Germinal center (tissue), 1 donor: Measurements from ENCODE around the gene SMAD1.

ENCODE experiments used
- DNase-seq: peaks from one replicate; pipeline ENCODE4 v3.0.0; 2012; ENCODE audit warnings: mixed read lengths, low spot score

SMAD1 gene

DNA sequence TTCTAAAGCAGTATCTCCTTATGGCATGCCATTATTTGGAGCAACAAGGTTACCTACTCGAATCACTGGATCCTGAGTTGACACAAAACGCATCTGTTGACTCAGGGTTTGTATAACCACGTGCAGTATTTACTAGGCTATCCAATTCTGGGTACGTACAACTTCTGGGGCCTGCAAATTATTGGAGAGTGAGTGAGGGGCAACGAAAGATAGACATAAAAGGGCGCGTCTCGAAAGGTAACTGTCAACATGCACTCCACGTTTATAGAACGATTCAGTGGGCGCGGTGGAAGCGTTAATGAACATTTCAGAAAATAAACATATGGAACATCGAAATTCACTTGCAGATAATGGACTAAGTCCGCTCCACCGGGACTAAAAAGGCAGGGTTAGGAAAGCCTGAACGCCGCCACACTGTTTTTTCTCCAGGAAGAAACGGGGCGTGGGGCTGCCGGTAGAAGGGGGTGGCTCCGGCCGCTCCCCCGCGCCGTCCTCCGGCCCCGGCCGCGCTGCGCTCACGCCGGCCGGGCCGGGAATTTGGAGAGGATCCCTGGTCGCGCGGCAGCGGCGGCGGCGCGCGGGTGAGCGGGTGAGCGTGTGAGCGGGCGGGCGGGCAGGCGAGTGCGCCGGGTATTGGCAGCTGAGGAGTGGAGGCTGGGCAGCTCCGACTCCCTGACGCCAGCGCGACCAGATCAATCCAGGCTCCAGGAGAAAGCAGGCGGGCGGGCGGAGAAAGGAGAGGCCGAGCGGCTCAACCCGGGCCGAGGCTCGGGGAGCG lies at the start of gene SMAD1:
Gene SMAD1, plus strand, starts transcription at position 690 of the 778 bp plus-strand sequence. CDS start 32,761 bp downstream, outside the sequence.
- peak; percentile 30 for DNase-seq

DNA sequence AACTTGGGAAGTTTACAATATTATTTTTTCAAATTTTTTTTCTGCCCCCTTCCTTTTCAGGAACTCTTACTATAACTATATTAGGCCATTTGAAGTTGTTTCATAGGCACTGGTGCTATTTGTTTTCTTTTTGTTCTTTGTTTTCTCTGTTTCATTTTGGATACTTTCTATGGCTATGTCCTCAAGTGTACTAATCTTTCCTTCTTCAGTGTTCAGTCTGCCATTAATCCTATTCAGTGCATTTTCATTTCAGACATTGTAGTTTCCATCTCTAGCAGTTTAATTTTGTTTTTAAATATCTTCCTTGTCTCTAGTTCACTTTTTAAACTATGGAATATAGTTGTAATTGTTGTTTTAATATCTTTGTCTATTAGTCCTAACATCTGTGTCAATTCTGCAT lies 48.0 kb upstream of the SMAD1 start:
- no peak for DNase-seq

DNA sequence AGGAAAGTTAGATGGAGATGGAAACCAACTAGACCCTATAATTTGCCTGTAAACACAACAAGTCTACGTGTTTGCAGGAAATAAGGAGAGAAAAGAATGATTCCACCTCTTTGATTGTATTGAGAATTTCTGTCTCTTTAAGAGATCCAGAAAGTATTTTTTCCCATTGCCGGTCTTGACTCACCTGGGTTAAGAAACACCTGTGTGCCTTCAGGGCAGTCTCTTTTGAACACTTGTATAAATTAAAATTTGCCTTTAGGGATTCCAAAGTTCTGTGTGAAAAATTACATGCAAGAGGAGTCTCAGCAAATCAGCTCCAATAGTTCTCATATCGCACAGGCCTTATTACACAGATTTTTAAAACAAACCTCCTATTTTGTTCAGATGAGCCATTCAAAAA lies 46.0 kb upstream of the SMAD1 start:
- DNase-seq, result no peak

DNA sequence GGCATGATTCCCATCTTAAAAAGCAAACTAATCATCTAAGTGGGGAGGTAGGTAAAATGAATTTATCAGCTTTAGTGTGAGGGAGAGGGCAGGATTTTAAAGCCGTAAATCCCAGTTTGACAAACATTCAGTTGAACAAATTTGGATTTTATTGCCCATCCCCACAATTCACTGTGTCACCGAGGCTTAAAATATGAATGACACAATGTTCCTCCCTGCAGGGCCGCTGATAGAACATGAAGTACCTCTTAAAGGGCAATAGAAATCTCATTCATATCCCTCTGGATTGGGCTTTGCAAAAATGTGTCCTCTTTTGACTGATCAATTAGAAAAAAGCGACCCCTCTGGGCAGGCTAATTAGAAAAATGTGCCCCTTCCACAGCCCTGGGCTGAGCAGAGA lies 45.5 kb upstream of the SMAD1 start:
- DNase-seq, result no peak

DNA sequence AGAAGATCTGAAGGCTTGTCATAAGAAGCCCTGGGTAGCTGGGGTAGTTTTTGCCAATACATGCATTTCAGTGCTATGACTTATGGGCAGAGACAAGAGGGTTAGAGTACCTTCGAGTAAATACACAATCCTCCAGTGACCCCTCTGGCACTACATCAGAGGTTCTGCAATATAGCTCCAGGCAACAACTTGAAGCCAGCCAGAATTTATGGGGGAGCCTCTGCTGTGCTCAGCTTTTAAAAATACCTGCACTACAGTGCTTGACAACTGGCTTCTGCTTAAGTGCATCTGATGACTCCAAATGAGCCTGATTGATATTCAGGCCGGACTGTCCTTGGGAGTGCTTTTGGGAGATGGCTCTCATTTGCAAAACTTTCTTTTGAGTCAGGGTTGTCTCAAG lies 44.9 kb upstream of the SMAD1 start:
- DNase-seq, result no peak

DNA sequence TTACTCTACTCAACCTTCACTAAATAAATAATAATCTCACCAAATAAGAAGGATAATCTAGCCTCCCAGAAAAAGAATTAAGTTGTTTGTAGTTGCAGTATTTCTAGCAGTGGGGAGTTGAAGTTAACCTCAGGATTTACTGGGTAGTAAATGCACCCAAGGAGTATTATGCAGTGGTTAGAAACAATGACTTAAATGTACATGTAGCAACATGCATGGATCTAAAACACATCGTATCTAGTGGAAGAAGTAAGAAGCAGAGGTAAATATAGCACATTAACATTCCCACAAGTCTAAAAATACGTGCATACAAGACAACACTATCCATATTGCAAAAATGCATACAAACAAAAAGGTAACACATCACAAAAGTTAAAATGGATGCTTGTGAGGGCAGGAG lies 44.2 kb upstream of the SMAD1 start:
- no peak for DNase-seq

DNA sequence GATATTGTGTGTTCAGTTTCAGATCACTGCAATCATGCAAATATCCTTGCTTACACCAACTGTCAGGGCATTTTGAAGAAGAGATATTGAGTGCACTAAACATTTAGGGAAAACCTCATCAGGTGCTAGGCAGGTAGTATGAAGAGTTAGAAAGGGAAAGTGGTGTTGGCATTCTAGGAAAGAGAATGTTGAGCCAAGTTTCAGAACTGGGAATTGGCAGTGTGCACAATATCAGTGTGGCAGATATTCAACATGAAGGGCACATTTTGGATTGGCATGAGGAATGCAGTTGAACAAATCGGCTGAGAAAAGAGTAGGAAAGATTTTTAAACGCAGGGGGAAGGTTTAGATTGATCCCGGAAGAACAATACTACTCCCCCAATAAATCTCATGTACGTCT lies 43.4 kb upstream of the SMAD1 start:
- no peak for DNase-seq

DNA sequence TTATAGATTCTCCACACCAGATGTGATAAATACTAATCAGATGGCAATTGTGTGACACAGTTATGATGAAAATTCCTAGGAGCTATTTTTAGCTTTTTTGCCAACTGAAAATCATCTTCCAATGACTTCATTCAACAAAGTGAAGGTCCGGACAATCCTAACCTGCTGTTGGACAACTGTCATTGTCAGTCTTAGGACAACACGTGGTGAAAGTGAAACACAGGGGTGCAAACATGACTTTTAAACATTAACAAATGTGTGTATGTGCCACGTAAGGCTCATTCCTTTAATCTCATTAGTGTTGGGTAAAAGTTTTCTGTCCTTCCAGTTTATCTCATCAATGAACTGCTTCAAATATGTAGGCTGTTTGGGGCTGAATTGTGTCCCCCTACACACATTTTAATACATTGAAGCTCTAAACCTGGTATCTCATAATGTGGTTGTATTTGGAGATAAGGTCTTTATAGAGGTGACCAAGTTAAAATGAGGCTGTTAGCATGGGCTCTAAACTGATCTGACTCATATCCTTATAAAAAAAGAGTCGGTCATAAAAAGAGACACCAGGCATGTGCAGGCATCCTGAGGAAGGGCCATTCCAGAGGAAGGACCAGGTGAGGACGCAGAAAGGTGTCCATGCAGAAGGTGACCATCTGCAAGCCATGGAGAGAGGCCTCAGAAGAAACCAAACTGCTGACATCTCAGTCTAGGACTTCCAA lies 41.2 kb upstream of the SMAD1 start:
- no peak for DNase-seq

DNA sequence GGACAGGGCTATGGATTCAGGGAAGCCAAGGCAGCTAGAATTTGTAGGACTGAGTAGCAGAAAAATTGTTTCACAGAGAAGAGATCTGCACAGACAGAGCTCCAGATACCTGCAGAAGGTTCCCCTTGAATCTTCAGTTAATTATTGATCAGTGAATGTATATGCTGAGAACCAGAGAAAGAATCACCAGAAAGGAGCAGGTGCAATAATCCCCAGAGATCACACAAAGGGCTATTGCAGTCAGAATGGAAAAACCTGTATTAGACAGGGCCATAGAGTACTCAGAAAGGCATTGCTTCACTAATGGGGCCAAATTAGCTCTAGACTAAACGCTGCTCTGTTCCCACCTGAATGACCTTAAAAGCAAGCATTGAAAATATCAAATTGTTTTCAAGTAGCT lies 35.5 kb upstream of the SMAD1 start:
- no peak for DNase-seq

DNA sequence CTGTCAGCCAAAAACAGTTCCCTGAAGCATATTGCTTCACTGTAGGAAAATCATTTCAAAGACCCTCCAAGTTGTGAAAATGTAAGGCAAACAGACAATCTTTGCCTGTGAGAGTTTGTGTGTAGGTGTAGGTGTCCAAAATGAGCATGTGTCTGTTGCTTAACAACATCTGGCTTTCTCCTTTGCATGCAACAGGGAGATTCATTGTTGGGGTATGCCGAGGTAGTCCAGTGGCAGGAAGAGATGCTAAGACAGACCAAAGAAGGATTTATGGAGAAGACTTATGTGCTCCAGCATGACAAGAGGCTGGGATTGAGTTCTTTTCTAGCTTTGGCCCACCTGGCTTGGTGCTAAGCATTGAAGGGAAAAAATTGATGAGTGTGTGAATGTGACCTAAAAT lies 29.8 kb upstream of the SMAD1 start:
- DNase-seq, result no peak

DNA sequence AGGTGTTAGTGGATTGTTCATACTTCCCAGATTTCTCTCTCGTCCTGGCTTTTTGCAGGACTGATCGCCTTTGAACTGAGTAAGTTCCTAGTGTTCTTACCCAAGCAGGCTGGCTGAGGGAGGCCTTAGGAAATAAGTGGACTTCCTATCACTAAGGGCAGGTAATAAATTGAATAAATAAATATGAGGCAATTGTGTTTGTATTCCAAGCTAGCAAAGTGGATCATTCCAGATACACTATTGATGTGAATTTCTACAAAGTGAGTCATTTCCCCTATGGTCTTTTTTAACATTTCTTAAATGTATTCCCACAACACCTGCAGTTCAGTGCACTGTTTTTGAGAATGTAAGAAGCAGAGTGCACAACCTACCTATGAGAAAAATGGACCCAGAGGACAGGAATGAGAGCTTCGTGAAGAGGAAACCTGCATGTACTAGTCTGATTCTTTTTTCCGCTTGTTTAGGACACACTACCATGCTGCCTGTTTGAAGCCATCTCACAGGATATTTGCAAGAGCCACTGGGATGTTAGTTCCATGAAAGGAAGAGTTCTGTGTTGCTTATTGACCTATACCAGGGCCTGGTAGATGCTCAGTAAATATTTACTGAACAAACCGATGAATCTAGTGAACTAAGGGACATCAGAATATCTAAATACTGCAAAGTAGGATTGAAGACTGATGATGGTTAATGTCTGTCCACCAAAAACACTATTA lies 29.0 kb upstream of the SMAD1 start:
- no peak for DNase-seq

DNA sequence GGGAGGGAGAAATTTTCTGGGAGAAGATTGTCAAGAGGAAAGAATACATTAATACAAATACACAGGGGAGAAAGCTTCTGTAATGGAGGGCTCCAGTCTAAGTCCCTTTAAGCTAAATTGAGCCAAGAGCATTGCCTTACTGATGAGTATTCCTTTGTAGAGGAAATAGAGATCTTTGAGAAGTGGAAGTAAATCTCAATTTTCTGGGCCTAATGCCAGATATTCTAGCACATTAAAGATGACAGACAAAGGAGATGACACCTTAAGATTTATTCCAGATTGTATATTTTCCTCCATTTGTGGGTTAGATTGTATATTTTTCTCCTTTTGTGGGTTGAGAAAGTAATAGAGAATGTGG lies 28.5 kb upstream of the SMAD1 start:
- DNase-seq, result no peak

DNA sequence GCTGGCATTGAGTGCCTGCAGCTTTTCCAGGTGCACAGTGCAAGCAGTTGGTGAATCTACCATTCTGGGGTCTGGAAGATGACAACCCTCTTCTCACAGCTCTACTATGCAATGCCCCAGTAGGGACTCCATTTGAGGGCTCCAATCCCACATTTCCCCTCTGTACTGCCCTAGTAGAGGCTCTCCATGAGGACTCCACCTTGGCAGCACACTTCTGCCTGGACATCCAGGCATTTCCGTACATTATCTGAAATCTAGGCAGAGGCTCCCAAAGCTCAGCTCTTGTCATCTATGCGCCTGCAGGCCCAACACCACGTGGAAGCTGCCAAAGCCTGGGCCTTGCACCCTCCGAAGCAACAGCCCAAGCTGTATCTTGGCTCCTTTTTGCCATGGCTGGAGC lies 8.4 kb upstream of the SMAD1 start:
- DNase-seq, result no peak

DNA sequence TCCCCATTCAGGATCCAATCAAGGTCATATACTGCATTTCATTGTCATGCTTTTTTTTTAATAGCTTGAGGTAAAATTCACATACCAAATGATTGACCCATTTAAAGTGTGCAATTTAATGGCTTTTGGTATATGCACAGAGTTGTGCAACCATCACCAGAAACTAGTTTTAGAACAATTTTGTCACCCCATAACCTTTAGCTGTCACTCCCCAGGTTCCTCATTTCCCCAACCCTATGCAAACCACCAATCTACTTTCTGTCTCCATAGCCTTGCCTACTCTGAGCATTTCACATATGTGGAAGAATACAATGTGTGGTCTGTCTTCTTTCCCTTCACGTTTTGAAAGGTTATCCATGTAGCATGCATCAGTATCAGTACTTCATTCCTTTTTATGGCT lies 1.4 kb upstream of the SMAD1 start:
- no peak for DNase-seq

DNA sequence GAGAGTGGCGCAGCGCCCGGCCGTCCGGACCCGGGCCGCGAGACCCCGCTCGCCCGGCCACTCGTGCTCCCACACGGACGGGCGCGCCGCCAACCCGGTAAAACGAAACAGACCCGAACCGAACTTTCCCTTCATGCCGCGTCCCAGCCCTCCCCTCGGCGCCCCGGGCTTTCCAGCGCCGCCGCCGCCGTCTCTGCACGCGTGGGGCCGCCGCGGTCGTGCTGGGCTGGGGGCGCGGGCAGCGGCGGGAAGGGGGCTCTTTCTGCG lies 222 bp downstream of the SMAD1 start:
- no peak for DNase-seq

DNA sequence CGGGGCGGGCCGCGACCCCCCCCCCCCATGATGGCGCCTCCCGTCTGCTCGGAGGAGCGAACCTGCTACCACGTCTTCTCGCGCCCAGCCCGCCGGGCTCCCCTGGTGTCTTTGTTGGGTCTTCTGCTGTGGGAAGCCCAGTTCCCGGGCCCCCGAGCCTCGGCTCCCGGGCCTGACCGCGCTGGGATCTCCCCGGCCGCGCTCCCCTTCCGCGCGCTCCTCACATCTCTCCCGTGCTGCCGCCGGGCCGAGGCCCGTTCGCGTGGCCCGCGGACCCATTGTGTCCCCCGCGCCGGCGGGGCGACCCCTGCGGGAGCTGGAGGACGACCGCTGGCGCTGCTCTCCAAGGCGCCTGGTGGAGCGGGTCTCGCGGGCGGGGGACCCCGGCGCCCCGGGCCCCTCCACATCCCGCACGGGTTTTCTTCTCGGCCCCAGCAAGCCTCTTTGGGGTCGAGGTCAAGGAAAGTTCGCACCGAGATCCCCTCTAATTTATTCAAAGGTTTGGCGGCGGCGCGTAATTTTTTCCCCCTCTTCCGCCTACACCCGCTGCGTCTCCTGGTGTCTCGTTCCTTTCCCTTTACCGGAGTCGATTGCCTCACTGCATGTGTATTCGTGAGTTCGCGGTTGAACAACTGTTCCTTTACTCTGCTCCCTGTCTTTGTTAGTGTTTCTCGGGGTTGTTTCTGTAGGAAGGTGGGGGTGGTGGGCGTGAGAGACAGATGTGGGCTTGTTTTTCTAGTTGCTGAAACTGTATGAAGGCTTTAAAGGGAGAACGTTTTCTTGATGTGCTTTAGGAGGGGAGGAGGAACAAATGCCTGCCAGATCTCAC lies 770 bp downstream of the SMAD1 start:
- peak; percentile 19 for DNase-seq

DNA sequence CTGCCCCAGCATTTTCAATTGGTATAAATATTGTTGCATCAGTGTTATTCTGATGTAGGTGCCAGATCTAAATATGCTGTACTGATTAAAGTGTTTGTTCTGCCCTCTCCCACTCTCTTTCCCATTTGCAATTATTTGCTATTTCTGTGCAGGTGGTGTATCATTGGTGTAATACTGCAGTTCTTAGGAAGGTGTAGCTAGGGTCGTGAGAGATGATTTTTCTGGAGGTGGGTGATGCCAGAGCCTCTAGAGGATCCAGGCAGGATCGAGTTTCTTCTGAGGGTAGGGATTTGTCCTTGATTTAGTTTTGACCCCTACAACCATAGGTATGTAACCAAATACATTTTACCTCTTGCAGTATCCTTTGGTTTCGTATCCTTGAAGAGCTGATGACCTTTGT lies 1.9 kb downstream of the SMAD1 start:
- DNase-seq, result no peak

DNA sequence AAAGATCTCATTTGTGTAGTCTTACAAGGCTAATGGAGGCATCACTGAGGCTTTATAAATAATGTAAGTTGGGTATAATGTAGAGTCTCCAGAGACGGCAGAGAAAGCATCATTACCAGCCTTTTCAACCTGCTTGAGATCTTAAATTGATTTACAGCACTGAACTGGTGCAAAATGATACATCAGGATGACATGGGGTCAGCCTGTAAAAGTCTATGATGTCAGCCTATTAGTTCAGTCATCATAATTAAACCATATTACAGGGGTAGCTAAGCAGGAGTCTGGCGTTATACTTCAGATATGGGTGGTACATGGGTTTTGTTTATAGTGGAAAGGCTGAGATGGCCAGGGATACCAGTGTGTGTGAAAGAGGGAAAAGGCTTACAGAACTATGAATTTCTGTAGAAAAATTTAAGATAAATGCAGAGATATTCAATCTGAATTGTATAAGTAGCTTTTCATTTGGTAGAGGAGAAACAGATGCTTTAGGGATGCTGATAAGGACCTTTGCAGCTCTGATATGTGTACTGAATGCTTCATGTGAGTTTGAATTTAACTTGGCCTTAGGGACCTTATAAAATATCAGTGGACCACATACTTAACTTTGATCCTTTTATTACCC lies 2.7 kb downstream of the SMAD1 start:
- no peak for DNase-seq

DNA sequence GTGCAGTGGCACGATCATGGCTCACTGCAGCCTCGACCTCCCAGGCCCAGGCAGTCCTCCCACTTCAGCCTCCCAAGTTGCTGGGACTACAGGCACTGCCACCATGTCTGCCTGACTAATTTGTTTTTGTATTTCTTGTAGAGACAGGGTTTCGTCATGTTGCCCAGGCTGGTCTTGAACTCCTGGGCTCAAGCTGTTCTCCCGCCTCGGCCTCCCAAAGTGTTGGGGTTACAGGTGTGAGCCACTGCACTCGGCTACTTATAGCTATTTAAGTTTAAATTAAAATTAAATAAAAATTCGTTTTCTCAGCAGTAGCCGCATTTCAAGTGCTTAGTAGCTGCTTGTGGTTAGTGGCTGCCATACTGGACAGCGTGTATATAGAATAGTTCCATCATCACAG lies 3.5 kb downstream of the SMAD1 start:
- no peak for DNase-seq

DNA sequence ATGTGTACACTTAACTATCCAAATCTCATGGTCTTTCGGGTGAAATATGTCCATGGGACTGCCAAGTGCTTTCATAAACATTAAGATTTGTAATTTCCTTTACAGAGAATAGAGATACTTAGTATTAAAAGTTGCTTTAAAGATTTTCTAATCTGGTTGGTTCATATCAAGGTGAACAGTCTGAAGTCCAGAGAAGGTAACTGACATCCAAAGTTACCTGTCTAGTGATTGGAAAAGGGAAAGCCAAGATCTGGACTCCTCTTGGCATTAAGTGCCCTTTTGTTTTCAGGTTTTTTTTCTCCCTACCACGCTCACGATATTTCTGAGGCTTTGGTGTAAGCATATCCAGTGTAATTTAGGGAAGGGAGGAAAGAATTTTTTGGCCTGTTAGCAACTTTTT lies 5.0 kb downstream of the SMAD1 start:
- DNase-seq, result no peak

DNA sequence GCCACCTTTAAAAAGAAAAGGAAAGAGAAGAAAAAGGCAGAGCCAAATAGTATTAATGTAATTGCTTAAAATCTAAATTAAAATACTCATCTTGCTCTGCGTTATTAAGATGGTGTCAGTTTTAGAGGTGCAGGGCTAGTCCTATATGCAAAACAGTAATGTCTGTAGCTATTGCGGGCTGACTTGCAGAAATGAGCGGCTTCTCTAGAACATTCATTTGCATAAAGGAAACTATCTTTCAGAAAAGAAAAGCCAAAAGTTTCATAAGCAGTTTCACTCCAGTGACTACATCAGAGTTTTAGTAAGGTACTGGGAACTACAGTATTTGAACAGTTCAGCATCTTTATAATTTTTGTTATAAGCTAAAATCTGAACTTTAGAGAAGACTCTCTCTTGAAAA lies 6.0 kb downstream of the SMAD1 start:
- peak; percentile 71 for DNase-seq

DNA sequence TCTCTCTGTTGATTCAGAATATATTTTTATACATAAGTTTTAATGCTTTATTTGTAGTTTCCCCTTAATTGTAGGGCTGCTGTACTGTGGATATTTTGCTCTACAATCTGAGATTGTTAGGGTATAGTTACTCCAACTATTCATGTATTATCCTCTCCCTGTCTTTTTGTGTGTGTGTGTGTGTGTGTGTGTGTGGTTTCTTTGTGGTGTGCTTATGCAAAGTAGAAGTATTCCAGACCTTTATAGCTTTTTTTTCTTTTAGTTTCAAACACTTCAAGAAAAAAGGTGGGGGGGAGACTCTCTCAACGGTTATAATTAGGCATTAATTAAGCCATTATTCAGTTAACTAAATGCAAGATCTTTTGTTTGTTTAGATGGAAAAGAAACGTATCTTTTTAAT lies 6.7 kb downstream of the SMAD1 start:
- DNase-seq, result no peak
